HG02885 (cell line): ENCODE results near the gene FANCF.

Experiments used
- ATAC-seq: cut with Tn5 transposase; IDR thresholded peaks from one replicate; pipeline ENCODE4 v1.9.1; 2021; ENCODE audit warnings: mild to moderate bottlenecking; ENCODE audit not compliant: unreplicated experiment, poor library complexity

FANCF gene

GRCh38 chr11:22626573-22627239, 1.1 kb upstream of the FANCF start:
- ATAC-seq = no peak

DNA sequence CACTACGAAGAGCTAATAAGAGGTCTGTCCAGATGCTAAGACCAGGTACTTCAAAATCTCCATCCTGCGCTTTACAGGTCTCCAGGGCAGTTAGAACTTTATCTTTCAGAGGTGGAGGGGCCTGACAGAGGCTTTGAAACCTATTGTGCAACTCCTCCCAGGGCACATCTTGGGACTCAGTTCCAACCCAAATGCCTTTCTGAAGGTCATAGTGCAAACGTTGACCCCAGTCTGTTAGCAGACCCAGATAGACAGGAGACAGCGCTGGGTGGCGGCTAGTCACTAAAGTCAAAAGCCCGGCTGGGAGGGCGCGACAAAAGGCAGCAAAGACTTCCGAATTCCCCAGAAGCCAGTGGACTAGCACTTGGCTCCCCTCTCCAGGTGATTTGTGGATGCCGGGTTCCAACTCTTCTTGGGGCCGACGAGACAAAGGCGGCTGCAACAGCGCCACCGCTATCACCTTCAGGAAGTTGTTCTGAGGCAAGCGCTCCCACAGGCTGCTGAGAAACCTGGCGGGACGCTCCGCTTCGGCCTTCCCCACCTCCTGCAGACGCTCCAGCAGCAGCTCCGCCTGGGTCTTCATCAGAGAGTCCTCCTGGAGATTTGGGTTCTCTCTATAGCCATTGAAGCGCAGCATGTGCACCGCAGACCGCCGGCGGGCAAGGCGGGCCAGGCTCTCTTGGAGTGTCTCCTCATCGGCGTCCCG, 728 bp downstream of the FANCF start:
- ATAC-seq = peak; percentile 65

DNA sequence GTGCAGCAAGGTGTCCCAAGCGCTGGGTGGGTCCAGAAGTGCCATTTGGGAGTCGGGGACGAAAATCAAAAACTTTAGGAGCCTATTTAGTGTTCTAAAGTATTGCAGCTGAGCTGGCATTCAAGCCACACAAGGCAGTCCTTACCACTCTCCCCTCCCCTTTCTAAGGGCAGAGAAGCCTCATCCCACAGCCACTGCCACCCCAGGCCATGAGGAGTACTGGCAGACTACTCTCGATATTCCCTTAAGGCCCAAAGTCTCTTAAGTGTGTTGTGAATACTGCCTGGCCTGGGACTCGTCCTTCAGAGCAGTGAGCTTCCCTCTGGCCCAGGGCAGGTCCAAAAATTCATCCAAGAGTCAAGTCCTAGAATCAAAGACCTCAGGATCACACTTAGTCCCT, 7.8 kb downstream of the FANCF start:
- no peak for ATAC-seq

DNA sequence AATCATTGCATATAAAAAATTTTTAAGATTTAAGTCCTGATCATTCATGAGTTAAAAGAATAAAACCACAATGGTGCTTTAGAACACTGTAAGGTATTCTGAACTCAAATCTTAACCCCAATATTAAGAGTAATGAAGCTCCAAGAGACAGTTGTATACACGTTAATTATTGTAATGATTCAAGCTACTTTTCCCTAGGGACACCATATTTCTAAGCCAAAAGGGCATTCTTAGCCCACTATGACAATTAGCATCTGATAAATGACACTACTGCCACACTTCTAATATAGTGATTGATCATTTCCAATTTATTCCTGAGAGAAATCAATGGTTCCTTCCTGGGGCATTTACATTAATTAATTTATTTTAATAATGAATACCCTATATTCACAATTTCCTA, 21.7 kb downstream of the FANCF start:
- ATAC-seq = no peak

- no peak for ATAC-seq
These were observed 23.1 kb downstream of the FANCF start for GRCh38 chr11:22602504-22602903.

GRCh38 chr11:22599458-22599857, 26.2 kb downstream of the FANCF start:
- ATAC-seq = peak; percentile 50

- ATAC-seq = no peak
These were observed 28.6 kb downstream of the FANCF start for GRCh38 chr11:22597062-22597461.

GRCh38 chr11:22584976-22585375, 40.6 kb downstream of the FANCF start:
- no peak for ATAC-seq

DNA sequence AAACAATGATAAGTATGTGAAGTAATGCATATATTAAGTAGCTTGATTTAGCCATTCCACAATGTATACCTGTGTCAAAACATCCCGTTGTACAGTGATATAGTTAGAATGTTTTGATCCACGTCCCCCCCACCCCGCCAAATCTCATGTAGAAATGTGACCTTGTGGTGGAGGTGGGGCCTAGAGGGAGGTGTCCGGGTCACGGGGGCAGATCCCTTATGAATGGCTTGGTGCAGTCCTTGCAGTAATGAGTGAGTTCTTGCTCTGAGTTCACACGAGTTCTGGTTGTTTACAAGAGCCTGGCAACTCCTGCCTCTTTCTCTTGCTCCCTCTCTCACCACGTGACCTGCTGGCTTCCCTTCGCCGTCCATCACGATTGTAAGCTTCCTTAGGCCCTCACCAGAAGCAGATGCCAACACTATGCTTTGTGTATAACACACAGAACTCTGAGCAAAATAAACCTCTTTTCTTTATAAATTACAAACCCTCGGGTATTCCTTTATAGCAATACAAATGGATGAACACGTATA, 41.6 kb downstream of the FANCF start:
- no peak for ATAC-seq

DNA sequence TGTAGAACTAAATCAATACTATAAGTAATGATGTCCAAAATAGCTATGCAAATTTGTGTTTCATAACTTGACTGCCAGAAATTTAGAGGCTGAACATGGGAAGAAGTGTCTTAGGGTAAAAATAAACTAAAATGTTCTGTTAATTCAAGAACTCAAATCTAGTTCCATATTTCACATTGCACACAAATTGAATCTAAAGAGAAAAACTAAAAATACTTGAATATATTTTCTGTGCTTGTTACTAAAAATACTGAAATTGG, 43.5 kb downstream of the FANCF start:
- no peak for ATAC-seq

DNA sequence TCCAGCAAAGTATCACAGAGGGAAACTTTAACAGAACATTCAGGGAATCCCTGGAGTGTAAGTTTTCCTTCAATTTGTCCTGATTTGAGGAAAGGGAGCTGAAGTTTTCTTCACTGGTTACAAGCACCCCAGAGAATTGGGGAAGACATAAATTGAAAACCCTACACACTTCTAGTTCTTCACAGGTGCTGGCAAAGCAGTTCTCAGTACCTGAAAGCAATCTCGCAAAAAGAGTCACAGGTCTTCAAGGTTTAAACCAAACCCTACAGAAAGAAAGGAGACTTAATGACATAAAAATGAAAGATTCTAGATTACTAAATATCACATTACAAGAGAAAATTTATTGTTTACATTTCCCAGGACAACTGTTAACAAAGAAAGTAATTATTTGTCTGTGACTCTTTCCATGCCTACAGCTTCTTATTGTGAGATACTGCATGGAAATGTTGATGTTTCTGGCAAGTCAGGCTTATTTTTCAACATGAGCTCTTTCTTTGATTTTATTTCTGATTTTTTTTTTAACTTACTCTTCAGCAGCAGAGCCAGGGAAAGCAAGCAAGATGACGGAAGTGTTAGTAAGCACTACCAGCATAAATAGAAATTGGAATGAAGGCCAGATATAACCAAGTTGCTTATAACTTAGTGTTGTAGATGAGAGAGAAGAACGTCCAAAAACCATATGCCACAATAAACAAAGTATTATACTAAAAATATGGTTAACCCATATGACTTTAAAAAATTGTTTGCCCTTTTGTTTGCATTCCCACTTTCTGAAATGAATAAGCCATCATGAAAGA, 44.1 kb downstream of the FANCF start:
- no peak for ATAC-seq

GRCh38 chr11:22577854-22578253, 47.8 kb downstream of the FANCF start:
- no peak for ATAC-seq
